GM12878 (cell line): ENCODE measurements around the gene MGMT. TPM values are rescaled to one million over a fixed set of nuclear protein-coding genes. Genes with fewer than 3 reads are reported as not detected.

Source experiments
- ATAC-seq: fragments of 200-7000 bp; cut with Tn5 transposase; 3 replicates; pipeline ENCODE4 v1.9.1; 2020; ENCODE audit warnings: mild to moderate bottlenecking, moderate library complexity
- BruUV-seq: library from RNA; stranded (reverse); fragments of 400-500 nt; replicated peaks from 2 replicates; lab custom pipeline; 2021; lab: Mats Ljungman, UMichigan
- CTCF ChIA-PET: fragments of 300-600 bp; sonication (Branson Sonifier 250); formaldehyde crosslinking; extraction: SDS; loops from one replicate; lab custom pipeline; 2021; ENCODE audit warnings: inconsistent platforms; lab: Yijun Ruan, JAX
- POLR2A ChIA-PET: fragments of 350-600 bp; formaldehyde crosslinking; extraction: SDS; loops from one replicate; lab custom pipeline; 2021; ENCODE audit warnings: inconsistent platforms; lab: Charles Lee
- RAD21 ChIA-PET: fragments of 300-600 bp; sonication (Branson Sonifier 250); formaldehyde crosslinking; loops from one replicate; lab custom pipeline; 2023; ENCODE audit warnings: antibody characterized with exemption; ENCODE audit not compliant: unreplicated experiment; lab: Charles Lee
- SMC1A ChIA-PET: fragments of 300-600 bp; sonication (Branson Sonifier 250); formaldehyde crosslinking; loops from one replicate; lab custom pipeline; 2023; ENCODE audit not compliant: unreplicated experiment, uncharacterized antibody; lab: Charles Lee
- DNase-seq: peaks from one replicate; pipeline ENCODE4 v3.0.0-alpha.2; 2011; ENCODE audit warnings: low read depth, low spot score
- FAIRE-seq: peaks from 3 replicates; lab custom pipeline; 2011; peaks lifted over from hg19 to GRCh38; lab: Jason Lieb, UNC
- H2AFZ ChIP-seq: 2 replicates; pipeline ENCODE4 v1.6.0; 2011; ENCODE audit warnings: low read depth, low read length, control low read depth; ENCODE audit not compliant: control insufficient read depth
- H3K27ac ChIP-seq: 2 replicates; pipeline ENCODE4 v1.5.1; 2011; ENCODE audit warnings: control low read depth; ENCODE audit not compliant: control insufficient read depth, insufficient read depth
- H3K27me3 ChIP-seq, 2 experiments: replicated peaks in 1 of 2; 2 replicates each; pipeline versions ENCODE4 v1.6.0 to v1.6.1; 2011; ENCODE audit warnings: low read length in 1 of 2; ENCODE audit not compliant: control insufficient read depth in 2 of 2, insufficient read depth in 2 of 2
- H3K36me3 ChIP-seq, 2 experiments: 2 replicates each; pipeline ENCODE4 v1.5.1; 2011; ENCODE audit warnings: low read length in 1 of 2; ENCODE audit not compliant: control insufficient read depth in 2 of 2, insufficient read depth in 2 of 2
- H3K4me1 ChIP-seq: 2 replicates; pipeline ENCODE4 v1.6.1; 2011; ENCODE audit warnings: mild to moderate bottlenecking, low read length, moderate library complexity, mixed read lengths; ENCODE audit not compliant: control insufficient read depth, insufficient read depth
- H3K4me2 ChIP-seq: 2 replicates; pipeline ENCODE4 v1.6.0; 2011; ENCODE audit warnings: control low read depth; ENCODE audit not compliant: control insufficient read depth, insufficient read depth
- H3K4me3 ChIP-seq: fragments of 200-600 bp; sonication (generic); 2 replicates; pipeline ENCODE4 v1.5.1; 2016
- H3K79me2 ChIP-seq: 2 replicates; pipeline ENCODE4 v1.6.0; 2011; ENCODE audit warnings: low read length; ENCODE audit not compliant: control insufficient read depth, insufficient read depth
- H3K9ac ChIP-seq: 2 replicates; pipeline ENCODE4 v1.8.0; 2011; ENCODE audit warnings: low read length, control low read depth, mixed read lengths; ENCODE audit not compliant: control insufficient read depth, insufficient read depth
- H3K9me3 ChIP-seq: replicated peaks from 3 replicates; pipeline ENCODE4 v1.5.1; 2011; ENCODE audit warnings: mild to moderate bottlenecking, low read length; ENCODE audit not compliant: control insufficient read depth, insufficient read depth
- H4K20me1 ChIP-seq: 2 replicates; pipeline ENCODE4 v1.6.0; 2011; ENCODE audit not compliant: control insufficient read depth, insufficient read depth
- ASH2L ChIP-seq: fragments of 300-600, 200-600 bp; sonication (generic); IDR thresholded peaks from 2 replicates; pipeline ENCODE4 v1.6.1; 2017; ENCODE audit warnings: low read depth, mild to moderate bottlenecking, borderline replicate concordance
- ATF7 ChIP-seq: fragments of 450-650 bp; IDR thresholded peaks from 2 replicates; pipeline ENCODE4 v1.6.1; 2016; ENCODE audit warnings: low read depth, mild to moderate bottlenecking
- EED ChIP-seq: sonication (generic); IDR thresholded peaks from 2 replicates; pipeline ENCODE4 v1.6.1; 2016; ENCODE audit warnings: antibody characterized with exemption, low read depth
- MLLT1 ChIP-seq: fragments of 450-650 bp; IDR thresholded peaks from 2 replicates; pipeline ENCODE4 v1.6.1; 2016; ENCODE audit warnings: mild to moderate bottlenecking
- TARDBP ChIP-seq: IDR thresholded peaks from 2 replicates; pipeline ENCODE4 v1.6.1; 2016; ENCODE audit warnings: borderline replicate concordance
- ZBTB4 ChIP-seq: fragments of 450-650 bp; formaldehyde crosslinking; IDR thresholded peaks from 2 replicates; pipeline ENCODE4 v1.4.0; 2022; ENCODE audit warnings: mild to moderate bottlenecking, moderate library complexity
- ZNF622 ChIP-seq: fragments of 450-650 bp; IDR thresholded peaks from 2 replicates; pipeline ENCODE4 v1.6.1; 2017; ENCODE audit warnings: mild to moderate bottlenecking, inconsistent platforms
- WGBS: methylation state at CpG from one replicate; pipeline ENCODE4 v1.1.6; 2016; ENCODE audit warnings: low lambda C conversion rate; ENCODE audit not compliant: insufficient replicate concordance, insufficient coverage; ENCODE audit errors: missing lambda C conversion rate; 5-methylcytosine and 5-hydroxymethylcytosine counted together
- in situ Hi-C: fragments of 300-500 bp; cut with MboI; formaldehyde crosslinking; loops from 9 replicates; pipeline ENCODE4 v1.14.3; 2018; ENCODE audit warnings: mixed read lengths
- intact Hi-C: fragments of 100-400 bp; cut with micrococcal nuclease; formaldehyde crosslinking; loops from one replicate; pipeline ENCODE4 v1.14.2; 2022; ENCODE audit not compliant: unreplicated experiment
- polyA plus RNA-seq, 11 experiments: library from polyadenylated mRNA; depleted of rRNA in 4 of 11; unstranded in 6 of 11; stranded (reverse) in 5 of 11; fragments of >200 nt; fragmentation: Nextera tagmentation in 4 of 11; fragmentation: Illumina TruSeq in 1 of 11; extraction: Ambion mirVana in 4 of 11; extraction: Trizol in 1 of 11; gene quantifications; 1 replicate in 1 of 11; 2 replicates in 10 of 11; pipeline versions ENCODE4 v1.2.1 to v1.2.3, GENCODE V29; 2011 to 2016; ENCODE audit warnings: inconsistent platforms in 2 of 11, missing spikeins in 2 of 11, low read depth in 1 of 11
- total RNA-seq, 4 experiments: library from RNA; depleted of rRNA in 3 of 4; stranded (reverse); fragments of >200 nt in 3 of 4; fragmentation: Illumina TruSeq in 1 of 4; extraction: Trizol in 1 of 4; gene quantifications; 2 replicates each; pipeline versions ENCODE4 v1.2.1 to v1.2.3, GENCODE V29; 2013 to 2021

The MGMT gene
- total and polyA plus RNA-seq, 10 of the 15 experiments (the other 5 are each of a cell fraction or from before 2014, with no cell fraction given): 0.16 to 24.2 (median 13.3) TPM

GRCh38 chr10:129465796-129466702 is 992 bp upstream of the MGMT start (continued):
- no peak for TF ChIP-seq ZBTB4

GRCh38 chr10:129467359-129468064 is 471 bp downstream of the MGMT start:
- FAIRE-seq (no peak), DNase-seq (no peak), ATAC-seq (peak; percentile 19; the same call in 2 of the 3 replicates)
- WGBS: 19% methylated on average over 25 of the region's 25 CpGs
- Histone ChIP-seq H3K9ac (peak overlapping the region; percentile 89), H3K4me3 (peak overlapping the region; percentile 89), H3K27ac (peak overlapping the region; percentile 76), H3K4me1 (peaks cover 11% of the 10 kb centered on the region), H2AFZ (peak overlapping the region; percentile 79), H3K9me3 (no peaks in the 10 kb centered on the region), H3K4me2 (peak overlapping the region; percentile 95), H3K27me3 (no peaks in the 10 kb centered on the region), H3K36me3 (no peaks in the 10 kb centered on the region)
- POLR2A ChIA-PET: no interaction called here
- intact Hi-C loops: loop anchor here (5.0 kb wide), 1 partner anchor 135 kb away; no protein-coding TSS in a partner anchor
- BruUV-seq: no TSS peak
- in situ Hi-C loops: loop anchor here (10.0 kb wide), 1 partner anchor 647 kb away; the partner anchor contains the start of gene C10orf143
- TF ChIP-seq ATF7 (no peak), ASH2L (no peak), EED (0 out of 2 replicates have a peak, but pooled peaks have one; percentile 15), MLLT1 (0 out of 2 replicates have a peak, but pooled peaks have one; percentile 38), ZNF622 (no peak), TARDBP (no peak)
- TF ChIP-seq, all 136 proteins: peak for 2
- ChIA-PET CTCF (no interaction called here), SMC1A (no interaction called here), RAD21 (no interaction called here)
- no peaks in the 10 kb centered on the region for H4K20me1 ChIP-seq
- peaks cover 9% of the 10 kb centered on the region for H3K79me2 ChIP-seq
